KOPT-K1 (cell line): ENCODE measurements around the gene SLC2A5.
"Not testable (repeated sequence)": the region's sequence is repeated elsewhere in the genome, so short reads cannot be mapped to it uniquely, and the experiment has no call there.

Source experiments
- H3K27ac ChIP-seq: fragments of 200-600 bp; sonication (generic); 2 replicates; pipeline ENCODE4 v1.5.1; 2016; ENCODE audit warnings: antibody characterized with exemption, mild to moderate bottlenecking, low read depth, low read length; ENCODE audit not compliant: poor library complexity, severe bottlenecking
- H3K36me3 ChIP-seq: fragments of 200-600 bp; sonication (generic); 2 replicates; pipeline ENCODE4 v1.5.1; 2017; ENCODE audit warnings: antibody characterized with exemption, mild to moderate bottlenecking, low read length, moderate library complexity; ENCODE audit not compliant: insufficient read depth
- H3K9me3 ChIP-seq: fragments of 200-600 bp; sonication (generic); 2 replicates; pipeline ENCODE4 v1.5.1; 2017; ENCODE audit warnings: antibody characterized with exemption, low read length, mild to moderate bottlenecking; ENCODE audit not compliant: insufficient read depth, poor library complexity, severe bottlenecking

The SLC2A5 gene

GRCh38 chr1:9001534-9002214 lies 67.8 kb downstream of the SLC2A5 start:
- H3K27ac ChIP-seq, H3K36me3 ChIP-seq, H3K9me3 ChIP-seq: not testable (repeated sequence)

GRCh38 chr1:8993962-8994675 lies 75.3 kb downstream of the SLC2A5 start:
- not testable (repeated sequence) for H3K27ac ChIP-seq, H3K36me3 ChIP-seq, H3K9me3 ChIP-seq

- Histone ChIP-seq H3K36me3 (no peaks in the 10 kb centered on the region), H3K9me3 (no peaks in the 10 kb centered on the region), H3K27ac (no peak overlapping the region)
These were observed 76.3 kb downstream of the SLC2A5 start for GRCh38 chr1:8992936-8993687.

GRCh38 chr1:8989821-8990220 lies 79.6 kb downstream of the SLC2A5 start:
- peak overlapping the region; percentile 23 for H3K27ac ChIP-seq
- no peaks in the 10 kb centered on the region for H3K9me3 ChIP-seq
- H3K36me3 ChIP-seq, result no peaks in the 10 kb centered on the region

- Histone ChIP-seq H3K9me3 (no peaks in the 10 kb centered on the region), H3K27ac (no peak overlapping the region), H3K36me3 (no peaks in the 10 kb centered on the region)
These were observed 80.4 kb downstream of the SLC2A5 start for GRCh38 chr1:8989061-8989460.

GRCh38 chr1:8988618-8988967 lies 80.8 kb downstream of the SLC2A5 start:
- peak overlapping the region; percentile 72 for H3K27ac ChIP-seq
- no peaks in the 10 kb centered on the region for H3K36me3 ChIP-seq
- H3K9me3 ChIP-seq, result no peaks in the 10 kb centered on the region

- Histone ChIP-seq H3K27ac (peak overlapping the region; percentile 72), H3K9me3 (no peaks in the 10 kb centered on the region), H3K36me3 (no peaks in the 10 kb centered on the region)
These were observed 81.4 kb downstream of the SLC2A5 start for GRCh38 chr1:8987881-8988617.

GRCh38 chr1:8986814-8987190 lies 82.6 kb downstream of the SLC2A5 start:
- Histone ChIP-seq H3K36me3 (no peaks in the 10 kb centered on the region), H3K27ac (peak overlapping the region; percentile 72)

GRCh38 chr1:8985915-8986813 lies 83.3 kb downstream of the SLC2A5 start:
- Histone ChIP-seq H3K36me3 (no peaks in the 10 kb centered on the region), H3K27ac (peak overlapping the region; percentile 72)

More at GRCh38 chr1:8986814-8987190, 82.6 kb downstream of the SLC2A5 start:
- H3K9me3 ChIP-seq, result no peaks in the 10 kb centered on the region

More at GRCh38 chr1:8985915-8986813, 83.3 kb downstream of the SLC2A5 start:
- no peaks in the 10 kb centered on the region for H3K9me3 ChIP-seq
